Left ventricle myocardium inferior (tissue), 1 donor: ENCODE data around the gene JUN. TPM values are rescaled to one million over a fixed set of nuclear protein-coding genes. Genes with fewer than 3 reads are reported as not detected.

Experiments
- DNase-seq: peaks from one replicate; pipeline ENCODE4 v3.0.0-alpha.2; 2020
- H3K27ac ChIP-seq: fragments of 200-600 bp; replicated peaks from 2 replicates; pipeline ENCODE4 v1.8.0; 2021
- H3K27me3 ChIP-seq: fragments of 200-600 bp; 2 replicates; pipeline ENCODE4 v1.8.0; 2021; ENCODE audit warnings: low read depth
- H3K36me3 ChIP-seq: fragments of 200-600 bp; 2 replicates; pipeline ENCODE4 v1.8.0; 2021
- H3K4me1 ChIP-seq: fragments of 200-600 bp; 2 replicates; pipeline ENCODE4 v1.8.0; 2021
- H3K4me3 ChIP-seq: fragments of 200-600 bp; 2 replicates; pipeline ENCODE4 v1.8.0; 2021; ENCODE audit warnings: mild to moderate bottlenecking, moderate library complexity
- H3K9me3 ChIP-seq: fragments of 200-600 bp; replicated peaks from 2 replicates; pipeline ENCODE4 v1.8.0; 2021
- CTCF ChIP-seq: fragments of 200-600 bp; IDR thresholded peaks from 2 replicates; pipeline ENCODE4 v1.8.0; 2021; ENCODE audit warnings: antibody characterized with exemption, mild to moderate bottlenecking, borderline replicate concordance
- intact Hi-C: fragments of 100-400 bp; cut with micrococcal nuclease; formaldehyde crosslinking; loops from one replicate; pipeline ENCODE4 v1.11.0; 2022
- total RNA-seq: library from RNA; stranded (reverse); fragmentation: NEBNext Ultra II Directional; extraction: Animal tissue kit (Norgen Biotek cat#: 25700); gene quantifications from one replicate; pipeline ENCODE4 v1.2.1, GENCODE V29; 2021
- donor health status: DM: no; HTN: yes; CAD: no; lungs with severe emphysema.

Gene JUN
- total RNA-seq, 1 donor from 2014 or later = 101 TPM

- no peak for TF ChIP-seq CTCF
- H3K36me3 ChIP-seq = no peaks in the 10 kb centered on the region
- intact Hi-C loops = no loop called here
- H3K27me3 ChIP-seq = no peaks in the 10 kb centered on the region
- no peaks in the 10 kb centered on the region for H3K9me3 ChIP-seq
- H3K4me1 ChIP-seq = peaks cover 19% of the 10 kb centered on the region
- H3K27ac ChIP-seq = no peak overlapping the region
- no peak for DNase-seq
- no peak overlapping the region for H3K4me3 ChIP-seq
These were observed 18.4 kb downstream of the JUN start for GRCh38 chr1:58765441-58765840.

DNA sequence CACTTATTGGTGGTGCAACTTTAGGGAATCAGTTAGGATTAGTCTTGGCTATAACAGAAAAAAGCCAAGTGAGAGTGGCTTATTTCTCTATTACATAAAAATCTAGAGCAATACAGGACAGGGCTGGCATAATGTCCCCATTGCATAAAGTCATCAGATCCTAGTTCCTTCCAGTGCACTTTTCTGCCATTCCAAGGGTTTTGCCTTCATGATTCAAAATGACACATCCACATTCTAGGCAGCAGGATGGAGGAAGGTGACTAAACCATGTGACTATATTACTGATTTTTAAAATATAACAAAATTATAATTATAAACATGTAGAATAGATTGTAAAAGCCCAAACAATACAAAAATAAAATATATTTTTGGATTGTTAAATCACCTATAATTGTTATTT, 18.8 kb downstream of the JUN start:
- no peak for TF ChIP-seq CTCF
- Histone ChIP-seq H3K4me1 (peaks cover 19% of the 10 kb centered on the region), H3K4me3 (no peak overlapping the region), H3K27me3 (no peaks in the 10 kb centered on the region), H3K27ac (no peak overlapping the region), H3K36me3 (no peaks in the 10 kb centered on the region), H3K9me3 (no peaks in the 10 kb centered on the region)
- intact Hi-C loops = no loop called here
- DNase-seq = no peak

- no peaks in the 10 kb centered on the region for H3K36me3 ChIP-seq
- intact Hi-C loops = no loop called here
- no peak overlapping the region for H3K27ac ChIP-seq
- DNase-seq = no peak
- H3K9me3 ChIP-seq = no peaks in the 10 kb centered on the region
- H3K4me3 ChIP-seq = no peak overlapping the region
- no peak for TF ChIP-seq CTCF
- no peaks in the 10 kb centered on the region for H3K27me3 ChIP-seq
- peaks cover 19% of the 10 kb centered on the region for H3K4me1 ChIP-seq
These were observed 19.4 kb downstream of the JUN start for GRCh38 chr1:58764294-58764978.

DNA sequence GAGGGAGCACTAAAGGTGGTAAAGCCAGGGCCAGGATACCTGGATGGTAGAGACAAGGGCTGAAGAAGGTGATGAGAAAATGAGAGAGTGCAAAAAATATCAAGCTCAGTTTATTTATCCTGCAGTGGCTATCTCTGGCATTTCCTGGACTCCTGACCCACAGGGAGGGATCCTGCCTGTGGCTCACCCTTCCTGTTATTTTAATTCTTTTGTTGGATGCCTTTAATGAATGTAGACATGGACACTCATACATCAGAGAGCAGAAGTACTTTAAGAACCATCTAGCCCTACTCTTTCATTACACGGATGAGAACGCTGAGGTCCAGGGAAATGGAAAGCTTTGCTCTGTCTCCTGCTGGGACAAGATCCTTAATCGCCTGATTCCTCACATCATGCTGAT, 20.6 kb downstream of the JUN start:
- Histone ChIP-seq H3K9me3 (no peaks in the 10 kb centered on the region), H3K27ac (peak overlapping the region; percentile 20), H3K4me1 (peaks cover 14% of the 10 kb centered on the region), H3K36me3 (no peaks in the 10 kb centered on the region), H3K4me3 (no peak overlapping the region), H3K27me3 (no peaks in the 10 kb centered on the region)
- intact Hi-C loops = no loop called here
- no peak for TF ChIP-seq CTCF
- no peak for DNase-seq

GRCh38 chr1:58762806-58763205, 21.0 kb downstream of the JUN start:
- intact Hi-C loops = no loop called here
- DNase-seq = no peak
- Histone ChIP-seq H3K27me3 (no peaks in the 10 kb centered on the region), H3K4me1 (peaks cover 14% of the 10 kb centered on the region), H3K27ac (peak overlapping the region; percentile 20), H3K36me3 (no peaks in the 10 kb centered on the region), H3K4me3 (no peak overlapping the region), H3K9me3 (no peaks in the 10 kb centered on the region)
- TF ChIP-seq CTCF = no peak
